ENCODE data around the gene HOXA1.

HOXA1 gene

GRCh38 chr7:27115221-27116026 lies 19.6 kb upstream of the HOXA1 start (continued):
- peak; percentile 89 for TF ChIP-seq INSM2 (tag by site-specific recombination; IDR thresholded peaks at IDR 0.05)
- no peak for TF ChIP-seq ZNF133 (tag by site-specific recombination; IDR thresholded peaks at IDR 0.05)
- peak; percentile 79 for TF ChIP-seq GFI1B (tag by site-specific recombination; IDR thresholded peaks at IDR 0.05)
- TF ChIP-seq ZNF549 (tag by site-specific recombination; IDR thresholded peaks at IDR 0.05): no peak
- TF ChIP-seq, protein P1, sequence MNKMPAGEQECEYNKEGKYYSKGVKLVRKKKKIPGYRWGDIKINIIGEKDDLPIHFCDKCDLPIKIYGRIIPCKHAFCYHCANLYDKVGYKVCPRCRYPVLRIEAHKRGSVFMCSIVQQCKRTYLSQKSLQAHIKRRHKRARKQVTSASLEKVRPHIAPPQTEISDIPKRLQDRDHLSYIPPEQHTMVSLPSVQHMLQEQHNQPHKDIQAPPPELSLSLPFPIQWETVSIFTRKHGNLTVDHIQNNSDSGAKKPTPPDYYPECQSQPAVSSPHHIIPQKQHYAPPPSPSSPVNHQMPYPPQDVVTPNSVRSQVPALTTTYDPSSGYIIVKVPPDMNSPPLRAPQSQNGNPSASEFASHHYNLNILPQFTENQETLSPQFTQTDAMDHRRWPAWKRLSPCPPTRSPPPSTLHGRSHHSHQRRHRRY (tag by site-specific recombination; IDR thresholded peaks at IDR 0.05): no peak
- TF ChIP-seq YY2 (tag by site-specific recombination; IDR thresholded peaks at IDR 0.05): no peak
- TF ChIP-seq ZXDB (tag by site-specific recombination; IDR thresholded peaks at IDR 0.05): peak; percentile 83
- peak; percentile 46; the same call in 1 of the 2 replicates for TF ChIP-seq KLF1 (tag by site-specific recombination; IDR thresholded peaks at IDR 0.05)
- 0 out of 2 replicates have a peak, but pooled peaks have one; percentile 5 for TF ChIP-seq ZNF335 (tag by site-specific recombination; conservative IDR thresholded peaks at IDR 0.05)
- no peak for TF ChIP-seq ZNF521 (tag by site-specific recombination; IDR thresholded peaks at IDR 0.05)
- TF ChIP-seq IKZF3 (tag by site-specific recombination; IDR thresholded peaks at IDR 0.05): peak; percentile 83
- no peak for TF ChIP-seq ZNF785 (tag by site-specific recombination; IDR thresholded peaks at IDR 0.05)
- TF ChIP-seq ZNF776 (tag by site-specific recombination; IDR thresholded peaks at IDR 0.05; ENCODE audit: borderline replicate concordance): no peak
- no peak for TF ChIP-seq ZNF248 (tag by site-specific recombination; IDR thresholded peaks at IDR 0.05)
- TF ChIP-seq ZNF350 (tag by site-specific recombination; IDR thresholded peaks at IDR 0.05): no peak
- no peak for TF ChIP-seq ZNF311 (tag by site-specific recombination; IDR thresholded peaks at IDR 0.05; ENCODE audit: borderline replicate concordance)
- TF ChIP-seq ZBTB11 (tag by site-specific recombination; conservative IDR thresholded peaks at IDR 0.05; ENCODE audit: low read depth): 0 out of 2 replicates have a peak, but pooled peaks have one; percentile 16
- TF ChIP-seq, protein P2, sequence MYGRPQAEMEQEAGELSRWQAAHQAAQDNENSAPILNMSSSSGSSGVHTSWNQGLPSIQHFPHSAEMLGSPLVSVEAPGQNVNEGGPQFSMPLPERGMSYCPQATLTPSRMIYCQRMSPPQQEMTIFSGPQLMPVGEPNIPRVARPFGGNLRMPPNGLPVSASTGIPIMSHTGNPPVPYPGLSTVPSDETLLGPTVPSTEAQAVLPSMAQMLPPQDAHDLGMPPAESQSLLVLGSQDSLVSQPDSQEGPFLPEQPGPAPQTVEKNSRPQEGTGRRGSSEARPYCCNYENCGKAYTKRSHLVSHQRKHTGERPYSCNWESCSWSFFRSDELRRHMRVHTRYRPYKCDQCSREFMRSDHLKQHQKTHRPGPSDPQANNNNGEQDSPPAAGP (tag by site-specific recombination; IDR thresholded peaks at IDR 0.05): peak; percentile 74; the same call in 1 of the 2 replicates
- TF ChIP-seq ZNF837 (tag by site-specific recombination; IDR thresholded peaks at IDR 0.05): no peak
- TF ChIP-seq, protein P3, sequence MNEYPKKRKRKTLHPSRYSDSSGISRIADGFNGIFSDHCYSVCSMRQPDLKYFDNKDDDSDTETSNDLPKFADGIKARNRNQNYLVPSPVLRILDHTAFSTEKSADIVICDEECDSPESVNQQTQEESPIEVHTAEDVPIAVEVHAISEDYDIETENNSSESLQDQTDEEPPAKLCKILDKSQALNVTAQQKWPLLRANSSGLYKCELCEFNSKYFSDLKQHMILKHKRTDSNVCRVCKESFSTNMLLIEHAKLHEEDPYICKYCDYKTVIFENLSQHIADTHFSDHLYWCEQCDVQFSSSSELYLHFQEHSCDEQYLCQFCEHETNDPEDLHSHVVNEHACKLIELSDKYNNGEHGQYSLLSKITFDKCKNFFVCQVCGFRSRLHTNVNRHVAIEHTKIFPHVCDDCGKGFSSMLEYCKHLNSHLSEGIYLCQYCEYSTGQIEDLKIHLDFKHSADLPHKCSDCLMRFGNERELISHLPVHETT (tag by site-specific recombination; IDR thresholded peaks at IDR 0.05): 0 out of 2 replicates have a peak, but pooled peaks have one; percentile 36
- peak; percentile 95 for TF ChIP-seq ZSCAN16 (tag by site-specific recombination; IDR thresholded peaks at IDR 0.05)
- TF ChIP-seq SP3 (tag by site-specific recombination; IDR thresholded peaks at IDR 0.05): no peak; the same call in 1 of the 2 replicates
- no peak for TF ChIP-seq ZNF416 (tag by site-specific recombination; IDR thresholded peaks at IDR 0.05)
- peak; percentile 79 for TF ChIP-seq ZSCAN30 (tag by site-specific recombination; IDR thresholded peaks at IDR 0.05)
- TF ChIP-seq ZNF366 (tag by site-specific recombination; conservative IDR thresholded peaks at IDR 0.05): peak; percentile 89
- TF ChIP-seq MZF1 (tag by site-specific recombination; IDR thresholded peaks at IDR 0.05; ENCODE audit: borderline replicate concordance): peak; percentile 56; the same call in 1 of the 2 replicates
- peak; percentile 44; the same call in 1 of the 2 replicates for TF ChIP-seq PATZ1 (tag by site-specific recombination; IDR thresholded peaks at IDR 0.05)
- peak; percentile 35; the same call in 1 of the 2 replicates for TF ChIP-seq ZNF341 (tag by site-specific recombination; IDR thresholded peaks at IDR 0.05; ENCODE audit: low read depth)
- TF ChIP-seq SALL2 (tag by site-specific recombination; IDR thresholded peaks at IDR 0.05; ENCODE audit: borderline replicate concordance): no peak

All from HEK293 (cell line).